PFSK-1 (cell line): ENCODE data around the gene ACOXL. TPM values are rescaled to one million over a fixed set of nuclear protein-coding genes. Genes with fewer than 3 reads are reported as not detected.

Experiments used
- FOXP2 ChIP-seq: optimal IDR thresholded peaks from 2 replicates; pipeline ENCODE3; 2011; ENCODE audit warnings: borderline replicate concordance, control low read depth, inconsistent platforms; ENCODE audit not compliant: insufficient read depth; ENCODE audit errors: extremely low read length, extremely low read depth
- POLR2AphosphoS5 ChIP-seq: IDR thresholded peaks from 2 replicates; pipeline ENCODE4 v1.6.1; 2012; ENCODE audit warnings: low read depth, mild to moderate bottlenecking, control low read depth, low read length, moderate library complexity
- SIN3A ChIP-seq: IDR thresholded peaks from 2 replicates; pipeline ENCODE4 v1.6.1; 2012; ENCODE audit warnings: mild to moderate bottlenecking, low read length, moderate library complexity, borderline replicate concordance; ENCODE audit not compliant: insufficient read depth
- TAF1 ChIP-seq: IDR thresholded peaks from 2 replicates; pipeline ENCODE4 v1.6.1; 2012; ENCODE audit warnings: low read length, control low read depth, borderline replicate concordance; ENCODE audit not compliant: insufficient read depth
- polyA plus RNA-seq: library from polyadenylated mRNA; unstranded; fragments of >200 nt; gene quantifications from one replicate; pipeline ENCODE4 v1.2.1, GENCODE V29; 2012; ENCODE audit warnings: low read depth, missing spikeins; ENCODE audit not compliant: insufficient read length
- TF ChIP-seq, protein P1 (sequence below), 2 experiments: IDR thresholded peaks; 2 replicates each; pipeline versions ENCODE4 v1.6.1 to v1.8.0; 2011 to 2012; ENCODE audit warnings: low read depth in 2 of 2, low read length in 2 of 2, control low read depth in 1 of 2, inconsistent platforms in 1 of 2, mild to moderate bottlenecking in 1 of 2, moderate library complexity in 1 of 2; ENCODE audit not compliant: insufficient read depth in 1 of 2

ACOXL gene
- polyA plus RNA-seq = not detected

- no peak for TF ChIP-seq FOXP2
- no peak for TF ChIP-seq SIN3A
- TF ChIP-seq TAF1 = no peak
- TF ChIP-seq POLR2AphosphoS5 = no peak
- TF ChIP-seq, protein P1, sequence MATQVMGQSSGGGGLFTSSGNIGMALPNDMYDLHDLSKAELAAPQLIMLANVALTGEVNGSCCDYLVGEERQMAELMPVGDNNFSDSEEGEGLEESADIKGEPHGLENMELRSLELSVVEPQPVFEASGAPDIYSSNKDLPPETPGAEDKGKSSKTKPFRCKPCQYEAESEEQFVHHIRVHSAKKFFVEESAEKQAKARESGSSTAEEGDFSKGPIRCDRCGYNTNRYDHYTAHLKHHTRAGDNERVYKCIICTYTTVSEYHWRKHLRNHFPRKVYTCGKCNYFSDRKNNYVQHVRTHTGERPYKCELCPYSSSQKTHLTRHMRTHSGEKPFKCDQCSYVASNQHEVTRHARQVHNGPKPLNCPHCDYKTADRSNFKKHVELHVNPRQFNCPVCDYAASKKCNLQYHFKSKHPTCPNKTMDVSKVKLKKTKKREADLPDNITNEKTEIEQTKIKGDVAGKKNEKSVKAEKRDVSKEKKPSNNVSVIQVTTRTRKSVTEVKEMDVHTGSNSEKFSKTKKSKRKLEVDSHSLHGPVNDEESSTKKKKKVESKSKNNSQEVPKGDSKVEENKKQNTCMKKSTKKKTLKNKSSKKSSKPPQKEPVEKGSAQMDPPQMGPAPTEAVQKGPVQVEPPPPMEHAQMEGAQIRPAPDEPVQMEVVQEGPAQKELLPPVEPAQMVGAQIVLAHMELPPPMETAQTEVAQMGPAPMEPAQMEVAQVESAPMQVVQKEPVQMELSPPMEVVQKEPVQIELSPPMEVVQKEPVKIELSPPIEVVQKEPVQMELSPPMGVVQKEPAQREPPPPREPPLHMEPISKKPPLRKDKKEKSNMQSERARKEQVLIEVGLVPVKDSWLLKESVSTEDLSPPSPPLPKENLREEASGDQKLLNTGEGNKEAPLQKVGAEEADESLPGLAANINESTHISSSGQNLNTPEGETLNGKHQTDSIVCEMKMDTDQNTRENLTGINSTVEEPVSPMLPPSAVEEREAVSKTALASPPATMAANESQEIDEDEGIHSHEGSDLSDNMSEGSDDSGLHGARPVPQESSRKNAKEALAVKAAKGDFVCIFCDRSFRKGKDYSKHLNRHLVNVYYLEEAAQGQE (IDR thresholded peaks at IDR 0.05; ENCODE audit: insufficient read depth in 1 of 2, low read depth in 2 of 2, low read length in 2 of 2) = no peak
These were observed at the start of gene ACOXL for GRCh38 chr2:110732422-110733413. Gene ACOXL (plus strand): TSS chr2:110732573. CDS start chr2:110768390, 35,817 bp downstream.

DNA sequence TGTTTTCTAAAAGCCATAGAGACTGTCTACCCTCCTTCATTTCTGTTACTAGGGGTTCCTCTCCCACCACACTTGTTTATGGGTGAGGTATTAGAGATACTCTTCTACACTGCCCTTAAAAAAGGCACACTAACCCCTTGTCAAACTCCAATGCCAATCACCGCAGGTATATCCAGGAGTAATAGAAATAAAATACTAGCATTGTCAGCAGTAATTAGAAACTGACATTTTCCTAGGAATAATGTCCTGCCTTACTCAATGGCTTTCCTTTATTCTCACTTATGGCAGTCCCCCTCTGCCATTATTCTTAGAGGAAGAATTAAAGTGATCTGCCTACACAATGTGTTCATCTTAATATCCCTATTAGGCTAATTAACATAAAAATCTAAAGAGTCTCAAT lies 49.5 kb upstream of the ACOXL start:
- TF ChIP-seq SIN3A = no peak
- TF ChIP-seq, protein P1 (IDR thresholded peaks at IDR 0.05; ENCODE audit: insufficient read depth in 1 of 2, low read depth in 2 of 2, low read length in 2 of 2) = no peak
- TF ChIP-seq POLR2AphosphoS5 = no peak
- TF ChIP-seq TAF1 = no peak
- TF ChIP-seq FOXP2 = no peak

- TF ChIP-seq POLR2AphosphoS5 (no peak), SIN3A (no peak), FOXP2 (no peak), TAF1 (no peak)
- TF ChIP-seq, protein P1 (IDR thresholded peaks at IDR 0.05; ENCODE audit: insufficient read depth in 1 of 2, low read depth in 2 of 2, low read length in 2 of 2) = no peak
These were observed 43.7 kb upstream of the ACOXL start for GRCh38 chr2:110688594-110689091.

DNA sequence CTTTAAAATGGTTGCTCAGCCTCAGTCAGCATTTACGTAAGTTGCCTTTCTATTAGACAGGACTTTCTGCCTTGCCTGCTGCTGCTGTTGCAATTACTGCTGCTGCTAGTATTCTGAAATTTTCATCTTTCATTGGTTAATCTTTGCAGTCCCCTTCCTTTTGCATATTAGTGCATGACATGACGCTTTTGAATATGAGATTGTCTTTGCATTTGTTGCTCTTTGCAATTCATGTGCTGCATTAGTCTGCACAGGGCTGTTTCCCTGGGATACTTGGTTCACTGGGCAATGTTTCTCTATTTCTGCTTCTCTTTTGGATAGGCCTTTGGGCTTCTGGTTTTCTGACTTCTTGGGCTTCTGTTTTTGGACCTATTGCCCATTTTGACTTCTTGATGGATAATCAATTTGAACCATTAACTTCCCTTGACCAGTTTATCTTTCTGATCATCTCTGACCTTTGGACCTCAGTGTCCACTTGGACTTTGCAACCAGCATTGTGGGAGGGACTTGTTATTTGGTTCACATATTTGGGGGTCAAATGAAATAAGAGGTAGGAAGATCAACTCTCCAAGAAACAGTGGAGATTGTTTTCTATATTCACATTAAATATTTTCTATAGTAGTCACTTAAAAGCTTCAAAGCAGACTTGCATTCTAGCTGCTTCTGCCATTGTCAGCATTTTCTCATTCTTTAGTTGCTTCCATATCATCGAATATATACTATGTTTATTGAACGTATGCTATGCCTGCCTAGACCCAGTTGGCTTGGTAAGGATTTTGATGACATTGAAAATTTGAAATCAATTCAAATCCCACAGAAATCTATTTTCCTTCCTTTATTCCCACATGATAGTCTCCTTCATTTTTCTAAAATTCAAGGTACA lies 42.0 kb upstream of the ACOXL start:
- TF ChIP-seq TAF1 (no peak), FOXP2 (no peak), SIN3A (no peak)
- TF ChIP-seq, protein P1 (IDR thresholded peaks at IDR 0.05; ENCODE audit: insufficient read depth in 1 of 2, low read depth in 2 of 2, low read length in 2 of 2) = no peak
